A549 treated with Mapracorat at 1 μM for 4 hours (cell line): ENCODE results near the gene ZNF675. TPM values are rescaled to one million over a fixed set of nuclear protein-coding genes. Genes with fewer than 3 reads are reported as not detected.

Source experiments
- total RNA-seq: library from RNA; stranded (reverse); fragments of 200-300 nt; extraction: Qiagen RNA extraction; gene quantifications from 5 replicates; pipeline ENCODE4 v1.2.3, GENCODE V29; 2022

Gene ZNF675
- total RNA-seq: 2.5 to 3.7 TPM (median 3.0 TPM) in 5 replicates

DNA sequence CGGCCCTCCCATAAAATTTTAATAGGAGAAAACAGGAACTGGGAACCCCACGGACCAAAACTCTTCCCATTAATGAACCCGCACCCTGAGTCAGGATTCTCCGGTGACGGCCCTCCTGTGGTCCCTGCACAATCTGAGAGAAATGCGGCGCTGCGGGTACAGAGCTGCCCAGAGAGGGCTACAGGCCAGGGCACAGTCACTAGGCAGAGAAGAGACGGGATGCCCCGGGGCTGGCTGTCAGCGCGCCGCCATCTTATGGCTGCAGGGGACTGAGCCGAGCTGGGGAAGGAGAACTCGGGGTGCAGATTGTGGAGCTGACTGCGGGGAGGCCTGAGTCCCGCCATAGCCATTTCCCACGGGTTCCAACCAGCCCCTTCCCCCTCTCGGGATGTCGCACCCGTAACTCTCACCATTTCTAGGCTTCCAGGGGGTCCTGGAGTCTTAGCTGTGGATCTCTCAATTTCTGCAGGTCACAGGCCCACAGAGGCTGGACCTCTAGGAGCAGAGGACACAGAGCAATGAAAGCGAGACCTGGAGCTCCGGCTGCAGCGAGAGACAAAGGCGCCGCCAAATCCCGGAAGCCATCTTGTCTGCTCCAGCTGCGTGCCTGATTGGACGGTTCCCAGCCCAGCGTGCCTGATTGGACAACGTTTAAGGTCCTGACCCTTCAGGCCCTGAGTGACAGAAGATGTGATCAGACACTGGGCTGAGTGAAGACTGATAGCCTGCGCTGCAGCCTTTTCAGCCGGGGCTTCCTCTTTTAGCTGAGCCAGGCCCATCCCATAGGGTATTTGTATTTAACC is at the start of gene ZNF675:
TSS of gene ZNF675 (minus strand) at position 592 of the 803 bp plus-strand sequence. CDS start at position 413, 179 bp downstream.

Other genes starting within 250 kb of the ZNF675 start
- gene ZNF681, start 71.7 kb upstream of the ZNF675 start, total RNA-seq: not detected in 5 replicates
- gene ZNF726, start 227.7 kb upstream of the ZNF675 start, total RNA-seq: 0.48 to 0.78 TPM (median 0.61 TPM) in 5 replicates